Endothelial cell of umbilical vein (primary cell): ENCODE data around the gene JSRP1. TPM values are rescaled to one million over a fixed set of nuclear protein-coding genes. Genes with fewer than 3 reads are reported as not detected.

Experiments used
- BruUV-seq: library from RNA; stranded (reverse); fragments of 400-500 nt; replicated peaks from 2 replicates; lab custom pipeline; 2021; lab: Mats Ljungman, UMichigan
- CTCF ChIA-PET: fragments of 300-600, 350-600 bp; sonication (Branson Sonifier 250); formaldehyde crosslinking; loops from one replicate; lab custom pipeline; 2021; ENCODE audit warnings: antibody characterized with exemption, inconsistent platforms; lab: Charles Lee
- POLR2A ChIA-PET: fragments of 300-600, 350-600 bp; sonication (Branson Sonifier 250); formaldehyde crosslinking; loops from one replicate; lab custom pipeline; 2021; ENCODE audit warnings: antibody characterized with exemption, inconsistent platforms; lab: Charles Lee
- DNase-seq: peaks from one replicate; pipeline ENCODE4 v3.0.0-alpha.2; 2011; ENCODE audit warnings: low read depth, low spot score
- FAIRE-seq: peaks from 2 replicates; lab custom pipeline; 2011; peaks lifted over from hg19 to GRCh38; lab: Jason Lieb, UNC
- H2AFZ ChIP-seq: 2 replicates; pipeline ENCODE4 v1.6.0; 2012; ENCODE audit warnings: low read depth, low read length, control low read depth, inconsistent platforms
- H3K27ac ChIP-seq: 2 replicates; pipeline ENCODE4 v1.5.1; 2011; ENCODE audit warnings: low read depth, mild to moderate bottlenecking, control low read depth, low read length, moderate library complexity; ENCODE audit not compliant: insufficient read depth
- H3K27me3 ChIP-seq, 2 experiments: 2 replicates each; pipeline versions ENCODE4 v1.6.0 to v1.6.1; 2011; ENCODE audit warnings: low read length in 2 of 2, mixed read lengths in 1 of 2; ENCODE audit not compliant: control insufficient read depth in 2 of 2, insufficient read depth in 2 of 2
- H3K36me3 ChIP-seq, 2 experiments: 2 replicates in 1 of 2; 3 replicates in 1 of 2; pipeline ENCODE4 v1.5.1; 2011; ENCODE audit warnings: low read length in 2 of 2, mild to moderate bottlenecking in 1 of 2, moderate library complexity in 1 of 2; ENCODE audit not compliant: control insufficient read depth in 2 of 2, insufficient read depth in 2 of 2; ENCODE audit errors: extremely low read depth in 1 of 2
- H3K4me1 ChIP-seq: 3 replicates; pipeline ENCODE4 v1.5.1; 2011; ENCODE audit warnings: mild to moderate bottlenecking, low read length; ENCODE audit not compliant: control insufficient read depth, insufficient read depth; ENCODE audit errors: extremely low read depth
- H3K4me2 ChIP-seq: 2 replicates; pipeline ENCODE4 v1.6.1; 2011; ENCODE audit warnings: low read length, control low read depth, mixed read lengths; ENCODE audit not compliant: insufficient read depth
- H3K4me3 ChIP-seq, 3 experiments: fragments of 200-600 bp in 1 of 3; sonication (generic), shearing (Covaris generic) in 1 of 3; replicated peaks in 1 of 3; 2 replicates each; pipeline ENCODE4 v1.5.1; 2011 to 2016; ENCODE audit warnings: control low read depth in 3 of 3, low read length in 3 of 3, mild to moderate bottlenecking in 2 of 3, inconsistent platforms in 1 of 3, low read depth in 1 of 3, moderate library complexity in 1 of 3; ENCODE audit not compliant: insufficient read depth in 1 of 3
- H3K79me2 ChIP-seq: 2 replicates; pipeline ENCODE4 v1.6.0; 2012; ENCODE audit warnings: low read length, inconsistent platforms; ENCODE audit not compliant: control insufficient read depth, insufficient read depth
- H3K9ac ChIP-seq: replicated peaks from 2 replicates; pipeline ENCODE3; 2011; ENCODE audit warnings: low read length, control low read depth; ENCODE audit not compliant: insufficient read depth; ENCODE audit errors: extremely low read depth
- H3K9me1 ChIP-seq: replicated peaks from 3 replicates; pipeline ENCODE4 v1.6.0; 2011; ENCODE audit warnings: mild to moderate bottlenecking, low read length; ENCODE audit not compliant: control insufficient read depth, insufficient read depth; ENCODE audit errors: extremely low read depth
- H3K9me3 ChIP-seq: replicated peaks from 2 replicates; pipeline ENCODE4 v1.5.1; 2012; ENCODE audit warnings: low read length, inconsistent platforms; ENCODE audit not compliant: control insufficient read depth, insufficient read depth
- H4K20me1 ChIP-seq: replicated peaks from 2 replicates; pipeline ENCODE3; 2011; ENCODE audit warnings: mild to moderate bottlenecking, low read length; ENCODE audit not compliant: control insufficient read depth, insufficient read depth; ENCODE audit errors: extremely low read depth
- CTCF ChIP-seq, 2 donors: IDR thresholded peaks; 1 replicate in 1 of 2; 2 replicates in 1 of 2; pipeline ENCODE4 v1.5.1; 2011; ENCODE audit warnings: low read length in 2 of 2, mild to moderate bottlenecking in 2 of 2, moderate library complexity in 2 of 2, control low read depth in 1 of 2, inconsistent platforms in 1 of 2, low read depth in 1 of 2; ENCODE audit not compliant: insufficient read depth in 1 of 2; ENCODE audit errors: extremely low read depth in 1 of 2
- EZH2 ChIP-seq: IDR thresholded peaks from 2 replicates; pipeline ENCODE4 v1.6.1; 2012; ENCODE audit warnings: borderline replicate concordance, low read depth, mild to moderate bottlenecking, moderate library complexity, low read length, inconsistent platforms; ENCODE audit not compliant: severe bottlenecking
- FOS ChIP-seq: IDR thresholded peaks from 2 replicates; pipeline ENCODE4 v1.6.1; 2011; ENCODE audit warnings: mild to moderate bottlenecking, low read length, moderate library complexity, borderline replicate concordance; ENCODE audit not compliant: insufficient read depth
- GATA2 ChIP-seq: IDR thresholded peaks from 2 replicates; pipeline ENCODE4 v1.7.0; 2011; ENCODE audit warnings: low read depth, mild to moderate bottlenecking, moderate library complexity, mixed read lengths, low read length; ENCODE audit not compliant: insufficient read length, insufficient read depth
- JUN ChIP-seq: IDR thresholded peaks from 2 replicates; pipeline ENCODE4 v1.6.1; 2011; ENCODE audit warnings: borderline replicate concordance, low read depth; ENCODE audit not compliant: insufficient read length, insufficient read depth
- MAX ChIP-seq: IDR thresholded peaks from 2 replicates; pipeline ENCODE4 v1.6.1; 2011; ENCODE audit not compliant: insufficient read depth, insufficient read length
- MYC ChIP-seq: IDR thresholded peaks from one replicate; pipeline ENCODE4 v1.6.1; 2011; ENCODE audit warnings: mild to moderate bottlenecking, low read depth, low read length
- POLR2A ChIP-seq: IDR thresholded peaks from 2 replicates; pipeline ENCODE4 v1.6.1; 2012; ENCODE audit warnings: low read depth, mild to moderate bottlenecking, control low read depth, low read length
- POLR2AphosphoS5 ChIP-seq: IDR thresholded peaks from 2 replicates; pipeline ENCODE4 v1.6.1; 2012; ENCODE audit warnings: low read depth, mild to moderate bottlenecking, control low read depth, low read length, moderate library complexity; ENCODE audit not compliant: insufficient read depth
- dilution Hi-C: fragments of 300-500 bp; cut with MboI; formaldehyde crosslinking; loops from one replicate; pipeline ENCODE4 v1.15.0; 2019; ENCODE audit warnings: low sequenced_read_pairs; ENCODE audit not compliant: extremely low pct_ligation_motif_present
- intact Hi-C: fragments of 100-400 bp; cut with micrococcal nuclease; formaldehyde crosslinking; loops from one replicate; pipeline ENCODE4 v1.10.0; 2022
- polyA plus RNA-seq, 4 experiments: library from polyadenylated mRNA; depleted of rRNA in 3 of 4; stranded (reverse) in 3 of 4; unstranded in 1 of 4; fragments of >200 nt; gene quantifications; 2 replicates each; pipeline versions ENCODE4 v1.2.1 to v1.2.3, GENCODE V29; 2011 to 2012; ENCODE audit warnings: missing spikeins in 1 of 4
- total RNA-seq: library from RNA; stranded (reverse); gene quantifications from 2 replicates; pipeline ENCODE4 v1.2.3, GENCODE V29; 2021

JSRP1 gene
- total and polyA plus RNA-seq, 2 donors (not counting 3 experiments of a cell fraction or from before 2014, with no cell fraction given): not detected

- DNase-seq (no peak), FAIRE-seq (no peak)
- no peaks in the 10 kb centered on the region for H3K9me3 ChIP-seq
- no peak overlapping the region for H3K27ac ChIP-seq
- H3K4me2 ChIP-seq: no peak overlapping the region
- POLR2A ChIA-PET: no interaction called here
- CTCF ChIA-PET: no interaction called here
- dilution Hi-C loops: no loop called here
- TF ChIP-seq GATA2: no peak
- intact Hi-C loops: no loop called here
- H3K36me3 ChIP-seq: peaks cover 2 to 29% of the 10 kb centered on the region in 2 experiments
- no peaks in the 10 kb centered on the region for H3K4me1 ChIP-seq
- no peak overlapping the region for H3K9ac ChIP-seq
- no peaks in the 10 kb centered on the region for H4K20me1 ChIP-seq
- no peak overlapping the region for H3K4me3 ChIP-seq
- no peak overlapping the region for H2AFZ ChIP-seq
- no peaks in the 10 kb centered on the region for H3K9me1 ChIP-seq
- H3K79me2 ChIP-seq: no peaks in the 10 kb centered on the region
- H3K27me3 ChIP-seq: no peaks in the 10 kb centered on the region
- no TSS peak for BruUV-seq
Observed at GRCh38 chr19:2226840-2227360, 29.3 kb downstream of the JSRP1 start.

GRCh38 chr19:2226051-2226839 is 30.0 kb downstream of the JSRP1 start:
- Histone ChIP-seq H4K20me1 (no peaks in the 10 kb centered on the region), H3K9me1 (no peaks in the 10 kb centered on the region), H3K4me1 (no peaks in the 10 kb centered on the region), H3K9ac (no peak overlapping the region), H3K4me3 (no peak overlapping the region), H3K27me3 (no peaks in the 10 kb centered on the region), H3K4me2 (no peak overlapping the region), H2AFZ (no peak overlapping the region), H3K36me3 (peaks cover 2 to 26% of the 10 kb centered on the region in 2 experiments), H3K9me3 (no peaks in the 10 kb centered on the region), H3K79me2 (no peaks in the 10 kb centered on the region), H3K27ac (no peak overlapping the region)
- no peak for DNase-seq
- intact Hi-C loops: no loop called here
- ChIA-PET POLR2A (no interaction called here), CTCF (no interaction called here)
- dilution Hi-C loops: no loop called here
- no peak for FAIRE-seq
- TSS peak; percentile 14 for BruUV-seq
- TF ChIP-seq POLR2AphosphoS5 (no peak), MAX (no peak), MYC (no peak), POLR2A (no peak), CTCF (IDR thresholded peaks at IDR 0.05; ENCODE audit: extremely low read depth in 1 of 2, insufficient read depth in 1 of 2, low read depth in 1 of 2, low read length in 2 of 2) (no peak), FOS (no peak), EZH2 (no peak), GATA2 (no peak), JUN (no peak)
